Caco-2 (cell line): Measurements from ENCODE around the gene VCP. TPM values are rescaled to one million over a fixed set of nuclear protein-coding genes. Genes with fewer than 3 reads are reported as not detected.

Experiments
- BruUV-seq: library from RNA; stranded (reverse); fragments of 400-500 nt; replicated peaks from 2 replicates; lab custom pipeline; 2021; lab: Mats Ljungman, UMichigan
- CTCF ChIA-PET: fragments of 300-600 bp; sonication (Branson Sonifier 250); formaldehyde crosslinking; loops from one replicate; lab custom pipeline; 2022; ENCODE audit warnings: antibody characterized with exemption; lab: Charles Lee
- POLR2A ChIA-PET: fragments of 300-600 bp; sonication (Branson Sonifier 250); formaldehyde crosslinking; loops from one replicate; lab custom pipeline; 2022; ENCODE audit warnings: antibody characterized with exemption; lab: Charles Lee
- DNase-seq, 2 experiments: peaks; one replicate each; pipeline versions ENCODE4 v3.0.0 to v3.0.0-alpha.2; 2020 to 2022
- H3K27me3 ChIP-seq: replicated peaks from 2 replicates; pipeline ENCODE4 v1.6.0; 2011; ENCODE audit warnings: low read length; ENCODE audit not compliant: control insufficient read depth, insufficient read depth
- H3K36me3 ChIP-seq: 2 replicates; pipeline ENCODE4 v1.5.1; 2011; ENCODE audit warnings: low read length; ENCODE audit not compliant: control insufficient read depth, insufficient read depth
- H3K4me1 ChIP-seq: fragments of 250-450 bp; sonication (Bioruptor Pico); 2 replicates; pipeline ENCODE4 v1.5.1; 2020; ENCODE audit warnings: mild to moderate bottlenecking
- H3K4me3 ChIP-seq: 2 replicates; pipeline ENCODE4 v1.5.1; 2011; ENCODE audit warnings: low read depth, mild to moderate bottlenecking, control low read depth, low read length
- H3K9me3 ChIP-seq: fragments of 250-450 bp; sonication (Bioruptor Pico); 2 replicates; pipeline ENCODE4 v1.5.1; 2020; ENCODE audit warnings: mild to moderate bottlenecking, moderate library complexity
- H3K27ac Mint-ChIP-seq: one replicate; pipeline ENCODE4 v1.8.0; 2022; ENCODE audit warnings: mixed read lengths; ENCODE audit not compliant: unreplicated experiment
- H3K27me3 Mint-ChIP-seq: one replicate; pipeline ENCODE4 v1.8.0; 2022; ENCODE audit warnings: mixed read lengths; ENCODE audit not compliant: insufficient read depth, unreplicated experiment
- H3K36me3 Mint-ChIP-seq: one replicate; pipeline ENCODE4 v1.8.0; 2022; ENCODE audit warnings: mild to moderate bottlenecking, mixed read lengths; ENCODE audit not compliant: insufficient read depth, unreplicated experiment
- H3K4me1 Mint-ChIP-seq: one replicate; pipeline ENCODE4 v1.8.0; 2022; ENCODE audit warnings: low read depth, mixed read lengths; ENCODE audit not compliant: unreplicated experiment
- H3K4me3 Mint-ChIP-seq: one replicate; pipeline ENCODE4 v1.8.0; 2022; ENCODE audit warnings: mild to moderate bottlenecking, moderate library complexity, mixed read lengths; ENCODE audit not compliant: unreplicated experiment
- H3K9me3 Mint-ChIP-seq: one replicate; pipeline ENCODE4 v1.8.0; 2022; ENCODE audit warnings: mixed read lengths; ENCODE audit not compliant: unreplicated experiment
- CTCF ChIP-seq, 2 experiments: fragments of 200-600 bp in 1 of 2; IDR thresholded peaks; 1 replicate in 1 of 2; 2 replicates in 1 of 2; pipeline versions ENCODE4 v1.5.1 to v1.8.0; 2011 to 2022; ENCODE audit warnings: antibody characterized with exemption in 1 of 2, control low read depth in 1 of 2, inconsistent platforms in 1 of 2, low read depth in 1 of 2, low read length in 1 of 2, mild to moderate bottlenecking in 1 of 2, moderate library complexity in 1 of 2; ENCODE audit not compliant: insufficient read depth in 1 of 2, severe bottlenecking in 1 of 2, unreplicated experiment in 1 of 2
- intact Hi-C: fragments of 100-400 bp; cut with micrococcal nuclease; formaldehyde crosslinking; loops from one replicate; pipeline ENCODE4 v1.10.0; 2022; ENCODE audit not compliant: unreplicated experiment
- total RNA-seq: library from RNA; stranded (reverse); gene quantifications from 2 replicates; pipeline ENCODE4 v1.2.3, GENCODE V29; 2022

VCP gene
- total RNA-seq, 1 experiment from 2014 or later = 281 TPM

- Mint-ChIP-seq H3K27me3 (no peaks in the 10 kb centered on the region), H3K9me3 (peaks cover 29% of the 10 kb centered on the region), H3K4me1 (peaks cover 34% of the 10 kb centered on the region), H3K36me3 (peaks cover 6% of the 10 kb centered on the region), H3K27ac (no peak overlapping the region), H3K4me3 (no peak overlapping the region)
- intact Hi-C loops = loop anchor here (5.0 kb wide), 1 partner anchor 41 kb away; the partner anchor contains the start of gene DNAJB5
- no peak for TF ChIP-seq CTCF (IDR thresholded peaks at IDR 0.05; ENCODE audit: insufficient read depth in 1 of 2, low read depth in 1 of 2, low read length in 1 of 2, severe bottlenecking in 1 of 2, unreplicated experiment in 1 of 2)
- Histone ChIP-seq H3K4me1 (peaks cover 28% of the 10 kb centered on the region), H3K9me3 (no peaks in the 10 kb centered on the region), H3K27me3 (no peaks in the 10 kb centered on the region), H3K36me3 (no peaks in the 10 kb centered on the region), H3K4me3 (no peak overlapping the region)
- ChIA-PET POLR2A (no interaction called here), CTCF (no interaction called here)
- no TSS peak for BruUV-seq
- DNase-seq = no peak
These were observed 44.1 kb downstream of the VCP start for GRCh38 chr9:35028341-35028740.

- BruUV-seq = no TSS peak
- H3K36me3 ChIP-seq = no peaks in the 10 kb centered on the region
- H3K4me1 ChIP-seq = peaks cover 28% of the 10 kb centered on the region
- H3K27me3 Mint-ChIP-seq = no peaks in the 10 kb centered on the region
- CTCF ChIA-PET = interaction anchor here (0.9 to 1.9 kb wide), 2 partner anchors 24 to 128 kb away, joined by 4 to 8 read pairs; no protein-coding TSS in a partner anchor
- TF ChIP-seq CTCF (IDR thresholded peaks at IDR 0.05; ENCODE audit: insufficient read depth in 1 of 2, low read depth in 1 of 2, low read length in 1 of 2, severe bottlenecking in 1 of 2, unreplicated experiment in 1 of 2) = no peak
- DNase-seq = no peak
- no peaks in the 10 kb centered on the region for H3K27me3 ChIP-seq
- peaks cover 29% of the 10 kb centered on the region for H3K9me3 Mint-ChIP-seq
- POLR2A ChIA-PET = no interaction called here
- H3K36me3 Mint-ChIP-seq = peaks cover 6% of the 10 kb centered on the region
- H3K4me3 ChIP-seq = no peak overlapping the region
- peaks cover 34% of the 10 kb centered on the region for H3K4me1 Mint-ChIP-seq
- H3K9me3 ChIP-seq = no peaks in the 10 kb centered on the region
- no peak overlapping the region for H3K27ac Mint-ChIP-seq
- intact Hi-C loops = loop anchor here (5.0 kb wide), 1 partner anchor 41 kb away; the partner anchor contains the start of gene DNAJB5
- no peak overlapping the region for H3K4me3 Mint-ChIP-seq
These were observed 44.6 kb downstream of the VCP start for GRCh38 chr9:35027860-35028259.

GRCh38 chr9:35027374-35027773, 45.1 kb downstream of the VCP start:
- H3K36me3 Mint-ChIP-seq = peaks cover 6% of the 10 kb centered on the region
- peak overlapping the region; percentile 50 for H3K27ac Mint-ChIP-seq

More at GRCh38 chr9:35027374-35027773, 45.1 kb downstream of the VCP start:
- no TSS peak for BruUV-seq
- peaks cover 28% of the 10 kb centered on the region for H3K4me1 ChIP-seq
- CTCF ChIA-PET = interaction anchor here (0.9 to 1.9 kb wide), 3 partner anchors 24 to 128 kb away, joined by 4 to 8 read pairs (median 4); no protein-coding TSS in a partner anchor
- H3K4me3 ChIP-seq = no peak overlapping the region
- Mint-ChIP-seq H3K4me3 (no peak overlapping the region), H3K9me3 (peaks cover 30% of the 10 kb centered on the region), H3K4me1 (peaks cover 34% of the 10 kb centered on the region), H3K27me3 (no peaks in the 10 kb centered on the region)
- POLR2A ChIA-PET = interaction anchor here (1.1 kb wide), 1 partner anchor 45 kb away, joined by 7 read pairs; the partner anchor contains the start of gene VCP
- no peaks in the 10 kb centered on the region for H3K36me3 ChIP-seq
- no peak for DNase-seq
- no peaks in the 10 kb centered on the region for H3K9me3 ChIP-seq
- H3K27me3 ChIP-seq = no peaks in the 10 kb centered on the region
- intact Hi-C loops = loop anchor here (5.0 kb wide), 1 partner anchor 40 kb away; the partner anchor contains the start of gene DNAJB5
- TF ChIP-seq CTCF (IDR thresholded peaks at IDR 0.05; ENCODE audit: insufficient read depth in 1 of 2, low read depth in 1 of 2, low read length in 1 of 2, severe bottlenecking in 1 of 2, unreplicated experiment in 1 of 2) = no peak
